OCI-M1 (cell line): ENCODE data around the gene NSFL1C.

Experiments used
- DNase-seq: peaks from one replicate; lab custom pipeline; 2025; lab: John Stamatoyannopoulos, UW

The NSFL1C gene

GRCh38 chr20:1460275-1460674 lies 6.4 kb downstream of the NSFL1C start:
- no peak for DNase-seq

GRCh38 chr20:1457992-1458391 lies 8.7 kb downstream of the NSFL1C start:
- DNase-seq = no peak

GRCh38 chr20:1456300-1456699 lies 10.3 kb downstream of the NSFL1C start:
- no peak for DNase-seq

- peak; percentile 47 for DNase-seq
These were observed 15.6 kb downstream of the NSFL1C start for GRCh38 chr20:1450926-1451491.

GRCh38 chr20:1449370-1449769 lies 17.3 kb downstream of the NSFL1C start:
- DNase-seq = no peak

- DNase-seq = no peak
These were observed 18.5 kb downstream of the NSFL1C start for GRCh38 chr20:1448081-1448620.

- DNase-seq = no peak
These were observed 20.1 kb downstream of the NSFL1C start for GRCh38 chr20:1446536-1446935.

GRCh38 chr20:1443085-1443484 lies 23.6 kb downstream of the NSFL1C start:
- DNase-seq = no peak

GRCh38 chr20:1442304-1442703 lies 24.3 kb downstream of the NSFL1C start:
- DNase-seq = no peak

GRCh38 chr20:1441133-1441532 lies 25.5 kb downstream of the NSFL1C start:
- no peak for DNase-seq

- DNase-seq = peak; percentile 35
These were observed 26.6 kb downstream of the NSFL1C start for GRCh38 chr20:1440024-1440423.

GRCh38 chr20:1438361-1438760 lies 28.3 kb downstream of the NSFL1C start:
- peak; percentile 15 for DNase-seq

- peak; percentile 84 for DNase-seq
These were observed 29.3 kb downstream of the NSFL1C start for GRCh38 chr20:1437235-1437904.

- no peak for DNase-seq
These were observed 30.4 kb downstream of the NSFL1C start for GRCh38 chr20:1436263-1436662.

- no peak for DNase-seq
These were observed 31.3 kb downstream of the NSFL1C start for GRCh38 chr20:1435337-1435699.

GRCh38 chr20:1434571-1435336 lies 31.9 kb downstream of the NSFL1C start:
- peak; percentile 98 for DNase-seq

GRCh38 chr20:1431158-1431557 lies 35.5 kb downstream of the NSFL1C start:
- peak; percentile 17 for DNase-seq

- no peak for DNase-seq
These were observed 36.6 kb downstream of the NSFL1C start for GRCh38 chr20:1430004-1430451.

GRCh38 chr20:1429143-1429728 lies 37.4 kb downstream of the NSFL1C start:
- DNase-seq = no peak

GRCh38 chr20:1427457-1428054 lies 39.1 kb downstream of the NSFL1C start:
- DNase-seq = no peak

- DNase-seq = no peak
These were observed 40.3 kb downstream of the NSFL1C start for GRCh38 chr20:1426231-1426849.

- no peak for DNase-seq
These were observed 42.3 kb downstream of the NSFL1C start for GRCh38 chr20:1424336-1424735.
